Measurements from ENCODE around the gene FAF1.
A peak's percentile ranks its signal among the peaks of the same experiment; 100 is the strongest.
"Not testable (repeated sequence)": the region's sequence is repeated elsewhere in the genome, so short reads cannot be mapped to it uniquely, and the experiment has no call there.

The FAF1 gene

GRCh38 chr1:50959913-50960844 is at the start of gene FAF1:
Gene FAF1, minus strand, starts transcription at chr1:50960267. Its CDS starts 456 bp downstream, at chr1:50959811.
- peak; percentile 100 for DNase-seq

- no peak for DNase-seq
These were observed 49.3 kb upstream of the FAF1 start for GRCh38 chr1:51009381-51009780.

DNA sequence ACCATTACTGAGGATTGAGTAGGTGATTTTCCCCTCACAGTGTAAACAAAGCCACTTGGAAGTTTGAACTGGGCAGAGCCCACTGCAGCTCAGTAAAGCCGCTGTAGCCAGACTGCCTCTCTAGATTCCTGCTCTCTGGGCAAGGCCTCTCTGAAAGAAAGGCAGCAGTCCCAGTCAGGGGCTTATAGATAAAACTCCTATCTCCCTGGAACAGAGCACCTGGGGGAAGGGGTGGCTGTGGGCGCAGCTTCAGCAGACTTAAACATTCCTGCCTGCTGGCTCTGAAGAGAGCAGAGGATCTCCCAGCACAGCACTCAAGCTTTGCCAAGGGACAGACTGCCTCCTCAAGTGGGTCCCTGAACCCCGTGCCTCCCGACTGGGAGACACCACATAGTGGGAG is 45.5 kb upstream of the FAF1 start:
- DNase-seq = not testable (repeated sequence)

DNA sequence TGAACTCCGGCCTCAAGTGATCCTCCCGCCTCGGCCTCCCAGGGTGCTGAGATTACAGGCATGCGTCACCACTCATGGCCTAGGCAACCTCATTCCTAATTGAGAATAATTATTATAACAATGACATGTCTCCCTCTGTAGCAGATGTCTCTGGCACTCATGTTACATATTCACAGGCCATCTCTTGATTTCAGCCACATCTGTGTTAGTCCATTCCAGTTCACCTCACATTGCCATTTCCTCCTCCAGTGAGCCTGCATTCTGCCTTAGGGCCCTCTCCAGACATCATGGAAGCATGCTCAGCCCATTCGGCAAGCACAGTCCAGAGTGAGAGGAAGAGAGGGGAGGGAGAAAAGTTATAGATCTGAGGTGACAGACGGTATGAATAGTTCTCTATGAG is 42.4 kb upstream of the FAF1 start:
- DNase-seq = no peak

GRCh38 chr1:51000651-51001050 is 40.6 kb upstream of the FAF1 start:
- no peak for DNase-seq

DNA sequence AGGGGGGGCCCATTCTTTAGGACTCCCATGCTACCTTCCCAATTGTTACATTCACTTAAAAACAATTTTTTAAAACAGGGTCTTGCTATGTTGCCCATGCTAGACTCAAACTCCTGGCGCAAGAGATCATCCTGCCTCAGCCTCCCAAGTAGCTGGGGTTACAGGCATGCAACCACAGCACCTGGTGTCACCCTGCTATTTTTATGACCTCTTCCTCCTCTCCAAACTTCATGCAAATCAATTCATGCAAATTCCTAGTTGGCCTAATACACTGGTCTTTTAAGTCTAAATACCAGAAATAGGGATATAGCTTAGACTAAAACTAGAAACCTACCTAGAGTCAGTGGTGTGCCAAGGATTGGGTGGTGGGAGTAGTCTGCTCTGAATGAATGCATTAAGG is 40.1 kb upstream of the FAF1 start:
- DNase-seq = no peak

DNA sequence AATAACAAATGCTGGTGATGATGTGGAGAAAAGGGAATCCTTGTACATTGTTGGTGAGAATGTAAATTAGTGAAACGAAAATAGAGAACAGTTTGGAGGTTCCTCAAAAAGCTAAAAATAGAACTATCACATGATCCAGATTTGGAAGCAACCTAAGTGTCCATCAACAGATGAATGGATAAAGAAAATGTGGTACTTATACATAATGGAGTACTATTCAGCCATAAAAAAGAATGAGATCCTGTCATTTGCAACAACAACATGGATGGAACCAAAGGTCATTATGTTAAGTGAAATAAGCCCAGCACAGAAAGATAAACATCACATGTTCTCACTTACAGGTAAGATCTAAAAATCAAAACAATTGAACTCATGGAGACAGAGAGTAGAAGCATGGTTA is 39.3 kb upstream of the FAF1 start:
- not testable (repeated sequence) for DNase-seq

DNA sequence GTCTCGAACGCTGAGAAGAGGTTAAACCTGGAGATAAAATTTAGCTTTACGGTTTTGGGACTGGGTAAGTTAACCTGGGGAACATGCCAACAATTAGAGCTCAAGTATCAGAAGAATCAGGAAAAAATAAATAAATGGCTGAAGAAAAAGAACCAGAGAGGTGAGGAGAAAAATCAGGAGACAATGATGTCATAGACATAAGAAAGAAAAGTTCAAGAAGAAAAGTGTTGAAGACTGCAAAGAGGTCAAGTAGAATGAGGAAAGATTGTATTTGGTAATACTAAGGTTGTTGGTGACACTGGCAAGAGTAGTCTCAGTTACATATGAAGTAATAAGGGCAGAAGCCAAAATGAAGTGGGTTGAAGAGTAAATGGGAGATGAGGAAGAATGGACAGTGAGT is 36.0 kb upstream of the FAF1 start:
- DNase-seq = no peak

DNA sequence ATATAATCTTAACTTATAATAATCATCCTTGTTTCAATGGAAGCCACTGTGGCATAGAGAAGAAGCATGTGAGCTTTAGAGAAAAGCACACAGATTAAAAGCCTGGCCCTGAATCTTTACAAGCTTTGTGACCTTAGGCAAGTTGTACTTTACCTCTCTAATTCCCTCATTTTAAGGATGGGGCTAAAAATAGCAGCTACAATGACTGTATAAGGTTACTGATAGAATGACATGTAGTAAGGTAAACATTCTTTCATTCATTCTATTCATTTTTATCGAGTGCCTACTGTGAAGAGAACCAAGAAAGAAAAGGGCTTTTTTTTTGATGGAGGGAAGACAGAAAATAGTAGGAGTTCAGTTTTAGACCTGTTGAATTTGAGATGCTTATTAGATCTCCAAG is 35.6 kb upstream of the FAF1 start:
- peak; percentile 47 for DNase-seq

DNA sequence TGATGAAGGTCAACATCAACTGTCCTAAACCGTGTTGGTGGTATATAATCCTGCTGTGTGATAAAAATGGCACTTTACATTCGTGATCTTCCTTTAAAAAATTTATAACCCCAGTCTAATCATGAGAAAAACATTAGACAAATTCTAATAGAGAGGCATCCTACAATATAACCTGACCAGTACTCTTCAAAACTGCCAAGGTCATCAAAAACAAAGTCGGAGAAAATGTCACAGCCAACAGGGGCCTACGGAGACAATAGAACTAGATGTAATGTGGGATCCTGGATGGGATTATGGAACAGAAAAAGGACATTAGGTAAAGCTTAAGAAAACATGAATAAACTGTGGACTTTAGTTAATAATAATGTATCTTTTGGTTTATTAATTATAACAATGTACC is 34.9 kb upstream of the FAF1 start:
- DNase-seq = no peak

GRCh38 chr1:50993645-50994044 is 33.6 kb upstream of the FAF1 start:
- DNase-seq = no peak

DNA sequence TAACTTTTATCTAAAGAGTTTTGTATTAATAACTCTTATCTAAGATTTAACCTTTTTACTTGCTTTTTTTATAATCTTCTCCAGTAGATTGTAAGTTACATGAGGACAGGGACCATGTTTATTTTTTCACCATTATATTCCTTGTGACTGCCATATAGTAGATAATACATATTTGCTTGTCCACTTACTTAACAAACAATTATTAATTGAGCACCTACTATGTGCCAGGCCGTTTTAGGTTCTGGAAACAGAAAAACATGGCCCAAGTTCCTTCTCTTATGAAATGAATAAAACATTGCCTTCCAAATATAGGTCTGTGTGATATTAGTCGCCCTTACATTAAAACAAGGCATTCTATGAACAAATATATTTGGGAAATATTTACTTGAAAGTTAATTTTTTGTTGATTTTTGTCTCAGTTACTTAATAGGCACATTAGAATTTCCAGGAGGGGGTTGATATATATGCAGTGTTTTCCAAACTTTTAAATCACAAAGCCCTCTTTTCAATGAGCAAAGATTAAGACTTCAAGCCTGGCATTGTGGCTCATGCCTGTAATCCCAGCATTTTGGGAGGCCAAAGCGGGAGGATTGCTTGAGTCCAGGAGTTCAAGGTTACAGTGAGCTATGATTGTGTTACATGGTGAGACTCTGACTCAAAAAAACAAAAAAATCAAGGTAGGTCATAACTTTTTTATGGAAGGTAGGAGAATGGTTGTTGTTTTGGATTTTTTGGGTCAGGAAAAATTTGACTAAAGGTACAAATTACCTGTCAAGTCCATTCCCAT is 32.7 kb upstream of the FAF1 start:
- no peak for DNase-seq

DNA sequence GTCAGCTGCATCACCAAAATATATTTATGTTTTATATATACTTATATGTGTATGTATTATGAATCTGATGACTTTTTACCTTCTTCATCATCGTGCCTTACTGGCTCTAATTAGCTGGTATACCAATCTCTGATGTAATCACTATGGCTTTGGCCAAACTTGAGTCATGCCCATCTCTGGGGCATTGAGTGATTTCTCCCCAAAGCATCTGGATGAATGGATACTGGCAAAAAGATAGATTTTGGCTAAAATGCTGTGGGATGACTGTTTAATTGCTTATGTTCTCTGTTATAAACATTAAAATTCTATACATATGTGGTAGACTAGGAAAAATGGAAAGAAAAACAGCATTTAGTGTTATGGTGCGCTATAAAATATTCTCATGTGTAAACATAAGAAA is 29.6 kb upstream of the FAF1 start:
- no peak for DNase-seq

GRCh38 chr1:50986653-50987052 is 26.6 kb upstream of the FAF1 start:
- no peak for DNase-seq

- DNase-seq = peak; percentile 76
These were observed 25.0 kb upstream of the FAF1 start for GRCh38 chr1:50985094-50985493.

GRCh38 chr1:50983219-50983802 is 23.2 kb upstream of the FAF1 start:
- no peak for DNase-seq

GRCh38 chr1:50982611-50983010 is 22.5 kb upstream of the FAF1 start:
- peak; percentile 53 for DNase-seq

- DNase-seq = peak; percentile 75
These were observed 21.7 kb upstream of the FAF1 start for GRCh38 chr1:50981741-50982140.

DNA sequence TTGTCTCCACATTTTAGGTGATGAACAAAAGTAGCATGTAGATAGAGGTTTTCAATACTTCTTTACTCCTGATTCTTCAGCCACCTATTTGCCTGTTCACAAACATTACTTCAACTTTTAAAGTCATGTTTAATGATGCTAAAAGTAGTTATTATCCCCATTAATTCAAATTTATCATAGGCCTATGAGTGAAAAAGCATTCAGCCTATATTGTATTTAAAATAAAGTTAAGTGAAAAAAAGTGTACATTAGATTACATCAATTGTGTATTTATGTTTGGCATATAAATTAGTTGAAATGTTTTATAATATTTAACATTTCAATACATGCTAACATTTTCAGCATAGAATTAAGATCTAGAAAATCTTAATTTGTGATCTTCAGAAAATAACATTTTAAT is 20.4 kb upstream of the FAF1 start:
- DNase-seq = no peak

GRCh38 chr1:50979937-50980336 is 19.9 kb upstream of the FAF1 start:
- DNase-seq = no peak

GRCh38 chr1:50978852-50979781 is 19.1 kb upstream of the FAF1 start:
- DNase-seq = peak; percentile 80

DNA sequence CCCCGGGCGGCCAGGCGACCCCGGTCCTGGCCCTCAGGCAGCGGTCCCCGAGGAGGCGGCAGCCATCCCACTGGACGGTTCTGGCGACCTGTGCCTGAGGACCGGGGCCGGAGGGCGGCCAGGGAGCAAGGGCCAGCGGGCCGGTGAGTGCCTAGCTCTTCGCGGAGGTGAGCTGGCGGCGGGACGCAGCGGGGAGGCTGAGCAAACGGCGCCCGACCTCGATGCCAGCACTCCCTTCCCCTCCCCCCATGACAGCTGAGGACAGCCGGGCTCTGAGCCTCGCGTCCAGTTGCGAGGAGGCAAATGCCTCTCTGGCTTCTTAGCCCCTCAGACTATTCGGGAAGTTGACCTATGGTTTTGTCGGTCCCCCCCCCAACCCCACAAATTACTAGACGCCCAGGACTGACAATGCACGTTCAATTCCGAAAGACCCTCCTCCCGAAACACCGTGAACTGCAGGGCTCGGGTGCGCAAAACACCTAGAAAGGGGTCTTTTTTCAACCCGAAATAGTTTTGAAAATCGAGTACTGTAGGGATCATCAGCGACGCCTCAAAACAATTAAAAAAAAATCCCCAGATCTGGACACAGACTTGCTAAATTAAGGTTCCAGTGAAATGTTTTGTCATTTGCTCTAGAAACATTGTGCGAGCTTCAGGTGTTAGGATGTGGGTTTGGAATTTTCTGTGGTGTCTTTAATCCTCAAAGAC is 18.2 kb upstream of the FAF1 start:
- DNase-seq = peak; percentile 96

Measured in NCI-H2029 (cell line).